Hematopoietic multipotent progenitor cell treated with erythropoietin and hydrocortisone succinate and interleukin-3 and kit ligand, for 15 days (in vitro differentiated cells): ENCODE results near the gene FARS2.

Experiments
- DNase-seq: peaks from one replicate; pipeline ENCODE4 v3.0.0-alpha.2; 2015; ENCODE audit warnings: low spot score

FARS2 gene

GRCh38 chr6:5730585-5731263 is 469.4 kb downstream of the FARS2 start:
- no peak for DNase-seq

- DNase-seq, result no peak
Measured at GRCh38 chr6:5731435-5731834, 470.1 kb downstream of the FARS2 start.

GRCh38 chr6:5732496-5732895 is 471.2 kb downstream of the FARS2 start:
- no peak for DNase-seq

- DNase-seq, result no peak
Measured at GRCh38 chr6:5736016-5736738, 474.9 kb downstream of the FARS2 start.

GRCh38 chr6:5737460-5737859 is 476.1 kb downstream of the FARS2 start:
- no peak for DNase-seq

GRCh38 chr6:5738211-5738610 is 476.9 kb downstream of the FARS2 start:
- DNase-seq, result no peak

- no peak for DNase-seq
Measured at GRCh38 chr6:5744497-5744896, 483.2 kb downstream of the FARS2 start.

- DNase-seq, result no peak
Measured at GRCh38 chr6:5745081-5745480, 483.8 kb downstream of the FARS2 start.

- DNase-seq, result no peak
Measured at GRCh38 chr6:5746053-5746758, 484.9 kb downstream of the FARS2 start.

GRCh38 chr6:5746759-5747130 is 485.4 kb downstream of the FARS2 start:
- DNase-seq, result no peak

- no peak for DNase-seq
Measured at GRCh38 chr6:5747379-5747778, 486.1 kb downstream of the FARS2 start.

- DNase-seq, result no peak
Measured at GRCh38 chr6:5749016-5749650, 487.8 kb downstream of the FARS2 start.

GRCh38 chr6:5749651-5750215 is 488.4 kb downstream of the FARS2 start:
- DNase-seq, result no peak

GRCh38 chr6:5751525-5752390 is 490.4 kb downstream of the FARS2 start:
- no peak for DNase-seq

GRCh38 chr6:5752391-5752680 is 491.0 kb downstream of the FARS2 start:
- DNase-seq, result no peak

- DNase-seq, result no peak
Measured at GRCh38 chr6:5753209-5753608, 491.9 kb downstream of the FARS2 start.

GRCh38 chr6:5754904-5755303 is 493.6 kb downstream of the FARS2 start:
- no peak for DNase-seq

GRCh38 chr6:5759571-5759970 is 498.3 kb downstream of the FARS2 start:
- DNase-seq, result no peak

- DNase-seq, result no peak
Measured at GRCh38 chr6:5761370-5761769, 500.1 kb downstream of the FARS2 start.

- no peak for DNase-seq
Measured at GRCh38 chr6:5762561-5762968, 501.3 kb downstream of the FARS2 start.

- no peak for DNase-seq
Measured at GRCh38 chr6:5763407-5763806, 502.1 kb downstream of the FARS2 start.

- DNase-seq, result no peak
Measured at GRCh38 chr6:5763871-5764270, 502.6 kb downstream of the FARS2 start.
